Measurements from ENCODE around the gene DNM3. TPM values are rescaled to one million over a fixed set of nuclear protein-coding genes. Genes with fewer than 3 reads are reported as not detected.

DNM3 gene
- total RNA-seq, 2 experiments from 2014 or later, result 1.6 to 1.8 TPM

GRCh38 chr1:172069051-172069450 is 227.8 kb downstream of the DNM3 start:
- Mint-ChIP-seq H3K27me3 (no peaks in the 10 kb centered on the region), H3K4me1 (ENCODE audit: low read depth) (no peaks in the 10 kb centered on the region), H3K4me3 (no peak overlapping the region), H3K36me3 (ENCODE audit: low read depth) (no peaks in the 10 kb centered on the region), H3K27ac (no peak overlapping the region), H3K9me3 (no peaks in the 10 kb centered on the region)
- no peak for ATAC-seq (ENCODE audit: poor library complexity)
- H3K27ac ChIP-seq (ENCODE audit: low read depth in 1 of 2, low read length in 2 of 2), result no peak overlapping the region
- no peaks in the 10 kb centered on the region for H3K36me3 ChIP-seq (ENCODE audit: insufficient read depth, low read length)
- H3K4me1 ChIP-seq (ENCODE audit: insufficient read depth, low read length), result no peaks in the 10 kb centered on the region
- no peak for DNase-seq
- POLR2A ChIA-PET, result no interaction called here
- H3K27me3 ChIP-seq (ENCODE audit: control insufficient read depth in 1 of 2, insufficient read depth in 2 of 2, low read length in 2 of 2), result no peaks in the 10 kb centered on the region
- no peak overlapping the region for H3K4me3 ChIP-seq (ENCODE audit: low read length)
- no peaks in the 10 kb centered on the region for H3K9me3 ChIP-seq (ENCODE audit: control insufficient read depth in 1 of 2, insufficient read depth in 1 of 2, low read length in 2 of 2)
- no peak for TF ChIP-seq CTCF (IDR thresholded peaks at IDR 0.05)
- intact Hi-C loops (cut with DNase I, micrococcal nuclease), result no loop called here
- CTCF ChIA-PET, result no interaction called here

GRCh38 chr1:172069534-172069933 is 228.2 kb downstream of the DNM3 start:
- Histone ChIP-seq H3K9me3 (ENCODE audit: control insufficient read depth in 1 of 2, insufficient read depth in 1 of 2, low read length in 2 of 2) (no peaks in the 10 kb centered on the region), H3K27me3 (ENCODE audit: control insufficient read depth in 1 of 2, insufficient read depth in 2 of 2, low read length in 2 of 2) (no peaks in the 10 kb centered on the region), H3K27ac (ENCODE audit: low read depth in 1 of 2, low read length in 2 of 2) (no peak overlapping the region), H3K4me1 (ENCODE audit: insufficient read depth, low read length) (no peaks in the 10 kb centered on the region), H3K4me3 (ENCODE audit: low read length) (no peak overlapping the region), H3K36me3 (ENCODE audit: insufficient read depth, low read length) (no peaks in the 10 kb centered on the region)
- no peak for ATAC-seq (ENCODE audit: poor library complexity)
- Mint-ChIP-seq H3K4me3 (no peak overlapping the region), H3K9me3 (no peaks in the 10 kb centered on the region), H3K4me1 (ENCODE audit: low read depth) (no peaks in the 10 kb centered on the region), H3K27me3 (no peaks in the 10 kb centered on the region), H3K36me3 (ENCODE audit: low read depth) (no peaks in the 10 kb centered on the region), H3K27ac (no peak overlapping the region)
- no peak for DNase-seq
- ChIA-PET POLR2A (no interaction called here), CTCF (no interaction called here)
- TF ChIP-seq CTCF (IDR thresholded peaks at IDR 0.05), result no peak
- intact Hi-C loops (cut with DNase I, micrococcal nuclease), result no loop called here

GRCh38 chr1:172070055-172070454 is 228.8 kb downstream of the DNM3 start:
- Mint-ChIP-seq H3K4me1 (ENCODE audit: low read depth) (no peaks in the 10 kb centered on the region), H3K36me3 (ENCODE audit: low read depth) (no peaks in the 10 kb centered on the region), H3K27me3 (no peaks in the 10 kb centered on the region), H3K4me3 (no peak overlapping the region), H3K27ac (no peak overlapping the region), H3K9me3 (peaks cover 2% of the 10 kb centered on the region)
- H3K4me3 ChIP-seq (ENCODE audit: low read length), result no peak overlapping the region
- no peaks in the 10 kb centered on the region for H3K9me3 ChIP-seq (ENCODE audit: control insufficient read depth in 1 of 2, insufficient read depth in 1 of 2, low read length in 2 of 2)
- TF ChIP-seq CTCF (IDR thresholded peaks at IDR 0.05), result no peak
- H3K36me3 ChIP-seq (ENCODE audit: insufficient read depth, low read length), result no peaks in the 10 kb centered on the region
- no peaks in the 10 kb centered on the region for H3K4me1 ChIP-seq (ENCODE audit: insufficient read depth, low read length)
- DNase-seq (no peak), ATAC-seq (ENCODE audit: poor library complexity) (no peak)
- ChIA-PET POLR2A (no interaction called here), CTCF (no interaction called here)
- no peaks in the 10 kb centered on the region for H3K27me3 ChIP-seq (ENCODE audit: control insufficient read depth in 1 of 2, insufficient read depth in 2 of 2, low read length in 2 of 2)
- no peak overlapping the region for H3K27ac ChIP-seq (ENCODE audit: low read depth in 1 of 2, low read length in 2 of 2)
- intact Hi-C loops (cut with DNase I, micrococcal nuclease), result no loop called here

All from CD4-positive, alpha-beta T cell (primary cell).